Gastroesophageal sphincter (tissue), 4 donors: ENCODE results near the gene ETS2. TPM values are rescaled to one million over a fixed set of nuclear protein-coding genes. Genes with fewer than 3 reads are reported as not detected.

Experiments
- ATAC-seq: fragments of 150-250 bp; one replicate; pipeline ENCODE4 v1.9.1; 2016; ENCODE audit warnings: mild to moderate bottlenecking, moderate library complexity
- H3K27ac ChIP-seq, 4 donors: fragments of 200-600 bp; sonication (generic) in 3 of 4; 1 replicate in 3 of 4; 2 replicates in 1 of 4; pipeline ENCODE4 v1.5.1; 2016 to 2019
- H3K27me3 ChIP-seq: fragments of 200-600 bp; sonication (generic); one replicate; pipeline ENCODE4 v1.5.1; 2019
- H3K36me3 ChIP-seq, 2 donors: fragments of 200-600 bp; sonication (generic); one replicate each; pipeline ENCODE4 v1.5.1; 2019; ENCODE audit warnings: control low read depth in 1 of 2
- H3K4me1 ChIP-seq, 3 donors: fragments of 200-600 bp; sonication (generic); 1 replicate in 2 of 3; 2 replicates in 1 of 3; pipeline ENCODE4 v1.5.1; 2016 to 2019; ENCODE audit warnings: control low read depth in 2 of 3
- H3K4me3 ChIP-seq, 2 donors: fragments of 200-600 bp; sonication (generic); one replicate each; pipeline ENCODE4 v1.5.1; 2019; ENCODE audit warnings: mild to moderate bottlenecking in 1 of 2, moderate library complexity in 1 of 2
- H3K9me3 ChIP-seq, 3 donors: fragments of 200-600 bp; sonication (generic); one replicate each; pipeline ENCODE4 v1.5.1; 2017 to 2019; ENCODE audit warnings: control low read depth in 2 of 3
- CTCF ChIP-seq, 4 experiments: fragments of 200-600 bp in 2 of 4; fragments of 450-650 bp in 2 of 4; sonication (generic) in 1 of 4; IDR thresholded peaks; one replicate each; pipeline ENCODE4 v1.5.1; 2017 to 2019; ENCODE audit warnings: antibody characterized with exemption in 4 of 4, mild to moderate bottlenecking in 2 of 4, moderate library complexity in 2 of 4
- EP300 ChIP-seq: sonication (generic); formaldehyde crosslinking; IDR thresholded peaks from one replicate; pipeline ENCODE4 v1.6.1; 2017; ENCODE audit warnings: antibody characterized with exemption, mild to moderate bottlenecking
- POLR2A ChIP-seq, 2 donors: fragments of 450-650 bp; IDR thresholded peaks; one replicate each; pipeline ENCODE4 v1.6.1; 2017; ENCODE audit warnings: antibody characterized with exemption in 2 of 2, mild to moderate bottlenecking in 2 of 2, moderate library complexity in 1 of 2
- POLR2AphosphoS5 ChIP-seq: sonication (generic); formaldehyde crosslinking; IDR thresholded peaks from one replicate; pipeline ENCODE4 v1.6.1; 2017; ENCODE audit warnings: antibody characterized with exemption
- WGBS, 2 donors: methylation state at CpG; one replicate each; pipeline ENCODE4 v1.1.5; 2018; ENCODE audit warnings: low coverage in 1 of 2; 5-methylcytosine and 5-hydroxymethylcytosine counted together
- total RNA-seq, 4 donors: library from RNA; depleted of rRNA; stranded (reverse); fragments of >200 nt; gene quantifications; one replicate each; pipeline ENCODE4 v1.1.0, GENCODE V29; 2016

The ETS2 gene
- total RNA-seq, 4 donors from 2014 or later = 50.9 to 169 (median 63.5) TPM

- H3K9me3 ChIP-seq = peaks cover 0 to 19% (median 0%) of the 10 kb centered on the region in 3 donors
- H3K4me3 ChIP-seq = no peak overlapping the region
- no CpG with 5 or more reads among the region's 1 CpG for WGBS, 2 donors
- no peak overlapping the region for H3K27ac ChIP-seq
- ATAC-seq = no peak
- TF ChIP-seq EP300 = no peak
- no peak for TF ChIP-seq CTCF (IDR thresholded peaks at IDR 0.05)
- no peak for TF ChIP-seq POLR2A (IDR thresholded peaks at IDR 0.05)
- no peak for TF ChIP-seq POLR2AphosphoS5
- H3K4me1 ChIP-seq = no peaks in the 10 kb centered on the region
- no peaks in the 10 kb centered on the region for H3K36me3 ChIP-seq
- H3K27me3 ChIP-seq = no peaks in the 10 kb centered on the region
Measured at GRCh38 chr21:38785483-38785882, 20.2 kb upstream of the ETS2 start.

- Histone ChIP-seq H3K27ac (no peak overlapping the region), H3K4me1 (no peaks in the 10 kb centered on the region), H3K4me3 (no peak overlapping the region), H3K27me3 (no peaks in the 10 kb centered on the region), H3K9me3 (peaks cover 0 to 14% (median 0%) of the 10 kb centered on the region in 3 donors), H3K36me3 (no peaks in the 10 kb centered on the region)
- whole genome bisulfite sequencing, 2 donors = 68 to 73% methylated on average over 5 of the region's 6 CpGs
- ATAC-seq = no peak
- no peak for TF ChIP-seq CTCF (IDR thresholded peaks at IDR 0.05)
- no peak for TF ChIP-seq POLR2AphosphoS5
- TF ChIP-seq POLR2A (IDR thresholded peaks at IDR 0.05) = no peak
- no peak for TF ChIP-seq EP300
Measured at GRCh38 chr21:38787016-38787415, 18.7 kb upstream of the ETS2 start.

- WGBS, 2 donors = 55 to 89% methylated on average over 4 to 9 of the region's 19 CpGs
- ATAC-seq = no peak
- Histone ChIP-seq H3K36me3 (no peaks in the 10 kb centered on the region), H3K27ac (no peak overlapping the region), H3K9me3 (peaks cover 0 to 8% (median 0%) of the 10 kb centered on the region in 3 donors), H3K4me1 (no peaks in the 10 kb centered on the region), H3K27me3 (no peaks in the 10 kb centered on the region), H3K4me3 (no peak overlapping the region)
- no peak for TF ChIP-seq EP300
- no peak for TF ChIP-seq POLR2AphosphoS5
- TF ChIP-seq CTCF (IDR thresholded peaks at IDR 0.05) = no peak
- TF ChIP-seq POLR2A (IDR thresholded peaks at IDR 0.05) = no peak
Measured at GRCh38 chr21:38787461-38788274, 18.1 kb upstream of the ETS2 start.

GRCh38 chr21:38788275-38788905 lies 17.3 kb upstream of the ETS2 start:
- H3K4me1 ChIP-seq = no peaks in the 10 kb centered on the region
- H3K27ac ChIP-seq = no peak overlapping the region
- H3K27me3 ChIP-seq = no peaks in the 10 kb centered on the region
- no peaks in the 10 kb centered on the region for H3K36me3 ChIP-seq
- 45 to 55% methylated on average over 2 to 4 of the region's 4 CpGs for WGBS, 2 donors
- TF ChIP-seq POLR2A (IDR thresholded peaks at IDR 0.05) (no peak), CTCF (IDR thresholded peaks at IDR 0.05) (no peak), EP300 (no peak), POLR2AphosphoS5 (no peak)
- ATAC-seq = no peak
- no peak overlapping the region for H3K4me3 ChIP-seq
- H3K9me3 ChIP-seq = peaks cover 0 to under 1% (median 0%) of the 10 kb centered on the region in 3 donors

- 58 to 80% methylated on average over 1 to 2 of the region's 3 CpGs for WGBS, 2 donors
- no peak for ATAC-seq
- no peaks in the 10 kb centered on the region for H3K27me3 ChIP-seq
- no peaks in the 10 kb centered on the region for H3K36me3 ChIP-seq
- H3K9me3 ChIP-seq = no peaks in the 10 kb centered on the region
- TF ChIP-seq POLR2AphosphoS5 (no peak), CTCF (IDR thresholded peaks at IDR 0.05) (no peak), EP300 (no peak), POLR2A (IDR thresholded peaks at IDR 0.05) (no peak)
- H3K4me1 ChIP-seq = no peaks in the 10 kb centered on the region
- no peak overlapping the region for H3K27ac ChIP-seq
- H3K4me3 ChIP-seq = no peak overlapping the region
Measured at GRCh38 chr21:38789275-38789674, 16.5 kb upstream of the ETS2 start.
